H1 (cell line): ENCODE results near the gene KIAA1614.

Experiments
- EP300 ChIP-seq, 2 experiments: IDR thresholded peaks; 1 replicate in 1 of 2; 2 replicates in 1 of 2; pipeline ENCODE4 v1.6.1; 2011 to 2012; ENCODE audit warnings: low read depth in 2 of 2, low read length in 2 of 2, mild to moderate bottlenecking in 2 of 2, borderline replicate concordance in 1 of 2, inconsistent platforms in 1 of 2, moderate library complexity in 1 of 2
- GABPA ChIP-seq: IDR thresholded peaks from 2 replicates; pipeline ENCODE4 v1.6.1; 2011; ENCODE audit warnings: mild to moderate bottlenecking, low read length, moderate library complexity, borderline replicate concordance; ENCODE audit not compliant: insufficient read depth
- KDM1A ChIP-seq: fragments of 200-600, 300-600 bp; sonication (generic); IDR thresholded peaks from 2 replicates; pipeline ENCODE4 v1.7.1; 2016; ENCODE audit warnings: mild to moderate bottlenecking, low read length, borderline replicate concordance
- NRF1 ChIP-seq: IDR thresholded peaks from 2 replicates; pipeline ENCODE4 v1.6.1; 2011; ENCODE audit warnings: mild to moderate bottlenecking, low read depth, low read length, improper control_type of control experiment
- POLR2A ChIP-seq, 2 experiments: IDR thresholded peaks; 1 replicate in 1 of 2; 2 replicates in 1 of 2; pipeline ENCODE4 v1.6.1; 2011; ENCODE audit warnings: low read depth in 2 of 2, low read length in 2 of 2, mild to moderate bottlenecking in 2 of 2; ENCODE audit errors: control extremely low read depth in 1 of 2
- POLR2AphosphoS5 ChIP-seq: IDR thresholded peaks from 2 replicates; pipeline ENCODE4 v1.6.1; 2011; ENCODE audit warnings: low read depth, low read length
- RAD21 ChIP-seq, 2 experiments: IDR thresholded peaks in 1 of 2; conservative IDR thresholded peaks in 1 of 2; 2 replicates each; pipeline ENCODE4 v1.6.1; 2011; ENCODE audit warnings: low read depth in 2 of 2, low read length in 2 of 2, improper control_type of control experiment in 1 of 2, inconsistent platforms in 1 of 2, mild to moderate bottlenecking in 1 of 2, moderate library complexity in 1 of 2
- TAF1 ChIP-seq: IDR thresholded peaks from 2 replicates; pipeline ENCODE4 v1.6.1; 2011; ENCODE audit warnings: mild to moderate bottlenecking, low read depth, low read length
- TBP ChIP-seq: IDR thresholded peaks from 2 replicates; pipeline ENCODE4 v1.6.1; 2011; ENCODE audit warnings: low read depth, low read length, improper control_type of control experiment
- TF ChIP-seq, protein P1 (sequence below), 3 experiments: IDR thresholded peaks; 1 replicate in 2 of 3; 2 replicates in 1 of 3; pipeline versions ENCODE4 v1.5.1 to v1.6.1; 2011; ENCODE audit warnings: low read length in 3 of 3, mild to moderate bottlenecking in 3 of 3, inconsistent platforms in 2 of 3, low read depth in 1 of 3, moderate library complexity in 1 of 3; ENCODE audit not compliant: insufficient read depth in 1 of 3; ENCODE audit errors: control extremely low read depth in 1 of 3
- TF ChIP-seq, protein P2 (sequence below): IDR thresholded peaks from 2 replicates; pipeline ENCODE4 v1.6.1; 2012; ENCODE audit warnings: low read length, inconsistent platforms

GRCh38 chr1:180947499-180947885, 34.8 kb downstream of the KIAA1614 start:
- TF ChIP-seq TBP = no peak
- TF ChIP-seq, protein P1, sequence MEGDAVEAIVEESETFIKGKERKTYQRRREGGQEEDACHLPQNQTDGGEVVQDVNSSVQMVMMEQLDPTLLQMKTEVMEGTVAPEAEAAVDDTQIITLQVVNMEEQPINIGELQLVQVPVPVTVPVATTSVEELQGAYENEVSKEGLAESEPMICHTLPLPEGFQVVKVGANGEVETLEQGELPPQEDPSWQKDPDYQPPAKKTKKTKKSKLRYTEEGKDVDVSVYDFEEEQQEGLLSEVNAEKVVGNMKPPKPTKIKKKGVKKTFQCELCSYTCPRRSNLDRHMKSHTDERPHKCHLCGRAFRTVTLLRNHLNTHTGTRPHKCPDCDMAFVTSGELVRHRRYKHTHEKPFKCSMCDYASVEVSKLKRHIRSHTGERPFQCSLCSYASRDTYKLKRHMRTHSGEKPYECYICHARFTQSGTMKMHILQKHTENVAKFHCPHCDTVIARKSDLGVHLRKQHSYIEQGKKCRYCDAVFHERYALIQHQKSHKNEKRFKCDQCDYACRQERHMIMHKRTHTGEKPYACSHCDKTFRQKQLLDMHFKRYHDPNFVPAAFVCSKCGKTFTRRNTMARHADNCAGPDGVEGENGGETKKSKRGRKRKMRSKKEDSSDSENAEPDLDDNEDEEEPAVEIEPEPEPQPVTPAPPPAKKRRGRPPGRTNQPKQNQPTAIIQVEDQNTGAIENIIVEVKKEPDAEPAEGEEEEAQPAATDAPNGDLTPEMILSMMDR (IDR thresholded peaks at IDR 0.05; ENCODE audit: control extremely low read depth in 1 of 3, insufficient read depth in 1 of 3, low read depth in 1 of 3, low read length in 3 of 3) = no peak
- TF ChIP-seq POLR2AphosphoS5 = no peak
- no peak for TF ChIP-seq TAF1
- no peak for TF ChIP-seq POLR2A (IDR thresholded peaks at IDR 0.05; ENCODE audit: control extremely low read depth in 1 of 2, low read depth in 2 of 2, low read length in 2 of 2)
- TF ChIP-seq RAD21 (IDR thresholded peaks at IDR 0.05 in 1 of 2, conservative IDR thresholded peaks at IDR 0.05 in 1 of 2; ENCODE audit: low read depth in 2 of 2, low read length in 2 of 2) = no peak
- TF ChIP-seq GABPA = no peak
- no peak for TF ChIP-seq EP300 (IDR thresholded peaks at IDR 0.05; ENCODE audit: borderline replicate concordance in 1 of 2, low read depth in 2 of 2, low read length in 2 of 2)
- no peak for TF ChIP-seq KDM1A
- TF ChIP-seq, protein P2, sequence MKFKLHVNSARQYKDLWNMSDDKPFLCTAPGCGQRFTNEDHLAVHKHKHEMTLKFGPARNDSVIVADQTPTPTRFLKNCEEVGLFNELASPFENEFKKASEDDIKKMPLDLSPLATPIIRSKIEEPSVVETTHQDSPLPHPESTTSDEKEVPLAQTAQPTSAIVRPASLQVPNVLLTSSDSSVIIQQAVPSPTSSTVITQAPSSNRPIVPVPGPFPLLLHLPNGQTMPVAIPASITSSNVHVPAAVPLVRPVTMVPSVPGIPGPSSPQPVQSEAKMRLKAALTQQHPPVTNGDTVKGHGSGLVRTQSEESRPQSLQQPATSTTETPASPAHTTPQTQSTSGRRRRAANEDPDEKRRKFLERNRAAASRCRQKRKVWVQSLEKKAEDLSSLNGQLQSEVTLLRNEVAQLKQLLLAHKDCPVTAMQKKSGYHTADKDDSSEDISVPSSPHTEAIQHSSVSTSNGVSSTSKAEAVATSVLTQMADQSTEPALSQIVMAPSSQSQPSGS = no peak
- no peak for TF ChIP-seq NRF1
